Fibroblast of skin of scalp (primary cell): ENCODE results near the gene B3GALNT1.
"Not testable (repeated sequence)": the region's sequence is repeated elsewhere in the genome, so short reads cannot be mapped to it uniquely, and the experiment has no call there.

Experiments used
- DNase-seq: peaks from one replicate; pipeline ENCODE4 v3.0.0-alpha.2; 2013

B3GALNT1 gene

GRCh38 chr3:161073181-161073580 is 32.0 kb downstream of the B3GALNT1 start:
- DNase-seq, result no peak

DNA sequence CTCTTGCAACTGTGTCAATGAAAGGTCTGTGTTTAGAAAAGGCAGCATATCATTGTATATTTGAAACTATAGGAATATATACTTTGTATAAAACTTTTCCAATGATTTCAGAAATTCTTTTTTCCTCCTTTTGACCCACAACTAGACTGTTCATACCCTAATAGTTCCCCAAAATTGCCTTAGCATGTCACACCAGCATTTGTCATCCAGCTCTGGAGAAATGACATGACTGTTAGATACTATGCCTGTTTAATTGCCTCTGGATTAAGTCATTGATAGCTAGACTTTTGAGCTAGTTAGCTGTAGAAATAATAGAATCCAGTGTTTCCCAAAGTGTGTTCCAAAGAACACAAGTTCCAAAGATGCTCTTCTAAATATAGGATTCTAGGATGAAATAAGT is 32.4 kb downstream of the B3GALNT1 start:
- DNase-seq, result no peak

- no peak for DNase-seq
Observed at GRCh38 chr3:161072211-161072621, 32.9 kb downstream of the B3GALNT1 start.

GRCh38 chr3:161070980-161071663 is 34.0 kb downstream of the B3GALNT1 start:
- no peak for DNase-seq

- no peak for DNase-seq
Observed at GRCh38 chr3:161070252-161070930, 34.8 kb downstream of the B3GALNT1 start.

DNA sequence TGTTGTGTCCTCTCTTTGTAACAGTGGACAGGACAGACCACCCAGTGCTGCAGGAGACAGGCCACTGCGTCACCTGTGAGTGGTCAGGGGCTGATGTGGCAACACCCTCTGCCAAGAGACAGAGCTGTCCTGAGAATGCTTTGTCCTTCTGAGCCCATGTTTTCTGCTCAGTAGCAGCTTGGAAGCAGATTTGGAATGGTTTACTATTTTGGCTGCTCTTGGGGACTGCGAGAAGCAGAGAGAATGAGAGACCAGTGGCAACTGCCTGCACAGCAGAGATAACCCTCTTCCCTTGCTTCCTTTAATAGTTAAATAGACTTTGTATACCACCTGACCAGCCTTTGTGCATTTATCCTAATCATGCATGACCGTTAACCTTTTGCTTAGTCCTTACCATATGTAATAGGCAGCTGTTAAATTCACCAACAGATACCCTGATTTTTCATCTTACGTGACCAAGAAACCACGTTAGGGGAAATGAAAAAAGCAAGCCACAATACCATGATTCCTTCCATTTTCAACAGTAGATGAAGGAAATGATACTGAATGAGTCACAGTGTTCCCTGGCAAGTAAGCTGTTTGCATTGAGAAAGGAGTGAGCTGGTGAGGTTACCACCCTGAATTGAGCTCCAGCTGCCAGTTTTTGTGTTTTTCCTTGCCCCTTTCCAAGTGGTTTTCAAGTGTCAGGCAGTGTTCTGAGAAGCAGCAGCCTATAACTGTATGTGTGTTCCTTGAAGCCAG is 35.5 kb downstream of the B3GALNT1 start:
- DNase-seq, result peak; percentile 49

- no peak for DNase-seq
Observed at GRCh38 chr3:161067335-161067734, 37.8 kb downstream of the B3GALNT1 start.

GRCh38 chr3:161066930-161067329 is 38.2 kb downstream of the B3GALNT1 start:
- DNase-seq, result no peak

DNA sequence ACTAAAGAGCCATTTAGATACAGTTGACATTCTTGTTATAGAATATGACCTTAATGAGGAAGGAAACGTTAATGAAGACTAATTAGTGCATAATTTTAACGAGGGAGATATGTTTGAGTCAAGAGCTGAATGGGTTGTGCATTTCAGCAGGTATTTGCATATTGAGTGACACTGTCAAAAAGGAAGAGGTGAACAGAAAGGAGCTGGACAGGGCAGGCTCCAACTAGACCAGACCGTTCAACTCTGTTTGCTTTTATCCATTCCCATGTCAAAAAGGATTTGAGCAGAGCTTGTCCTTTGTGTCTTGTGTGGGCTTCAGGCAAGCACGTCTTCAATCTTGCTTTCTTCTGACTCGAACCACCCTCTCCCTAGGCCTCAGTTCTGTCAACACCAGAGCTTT is 40.7 kb downstream of the B3GALNT1 start:
- DNase-seq, result no peak

DNA sequence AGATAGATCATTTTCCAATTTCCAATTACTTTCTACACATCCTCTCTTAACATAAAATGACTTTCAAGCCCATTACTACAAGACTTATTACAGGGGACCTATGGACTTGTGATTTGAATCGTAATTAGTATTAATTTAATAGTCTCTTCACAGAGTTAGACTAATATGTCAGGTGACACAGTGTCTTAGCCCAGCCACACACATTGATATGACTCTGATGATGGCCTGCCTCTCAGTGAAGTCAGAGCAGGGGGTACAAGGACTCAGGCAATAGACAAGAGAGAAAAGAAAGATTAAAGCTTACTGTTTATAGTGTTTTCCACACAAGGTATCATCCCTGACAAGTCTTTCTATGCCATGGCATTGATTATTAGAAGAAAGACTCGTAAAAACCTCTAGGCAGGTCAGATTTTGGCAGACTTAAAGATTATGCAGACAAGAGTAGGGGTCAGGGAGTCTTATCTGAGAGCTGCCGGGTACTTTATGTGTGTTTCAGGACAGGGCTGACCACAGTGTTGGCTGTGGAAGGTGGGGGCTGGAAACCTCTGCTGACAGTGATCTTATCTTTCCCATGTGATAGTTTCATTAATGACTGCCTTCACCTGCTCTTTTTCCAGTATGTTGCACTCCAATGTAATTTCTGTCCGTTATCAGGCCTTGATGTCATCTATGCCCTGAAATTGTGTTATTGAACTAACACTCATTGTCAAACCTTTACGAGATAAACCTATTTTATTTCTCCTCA is 50.1 kb downstream of the B3GALNT1 start:
- DNase-seq, result no peak

GRCh38 chr3:161051856-161052255 is 53.3 kb downstream of the B3GALNT1 start:
- DNase-seq, result no peak

GRCh38 chr3:161050935-161051334 is 54.2 kb downstream of the B3GALNT1 start:
- no peak for DNase-seq

DNA sequence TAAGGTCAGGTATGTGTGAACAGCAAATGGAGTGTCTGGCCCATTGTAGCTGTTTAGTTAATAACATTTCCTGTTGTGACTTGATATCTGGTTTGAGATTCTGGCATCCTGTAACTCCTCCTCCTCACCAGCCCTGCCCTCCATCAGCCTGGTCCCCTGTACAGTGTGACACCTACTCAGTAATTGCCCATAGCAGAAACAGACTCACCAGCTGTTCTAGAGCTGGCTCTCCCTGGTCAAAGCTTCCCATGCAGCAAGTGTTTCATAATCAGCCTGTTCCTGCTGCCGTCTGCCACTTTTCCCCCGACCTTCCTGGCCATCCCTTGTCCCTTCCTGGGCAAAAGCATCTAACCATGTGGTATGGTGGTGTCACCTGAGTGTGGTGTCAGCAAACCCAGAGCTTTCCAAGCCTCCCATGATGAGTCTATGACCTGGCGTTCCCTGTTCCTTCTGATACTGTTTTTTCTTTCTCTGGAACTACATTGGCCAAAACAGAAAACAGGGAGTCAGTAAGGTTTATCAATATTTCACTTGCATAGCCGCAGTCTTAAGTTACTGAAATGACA is 55.4 kb downstream of the B3GALNT1 start:
- no peak for DNase-seq

DNA sequence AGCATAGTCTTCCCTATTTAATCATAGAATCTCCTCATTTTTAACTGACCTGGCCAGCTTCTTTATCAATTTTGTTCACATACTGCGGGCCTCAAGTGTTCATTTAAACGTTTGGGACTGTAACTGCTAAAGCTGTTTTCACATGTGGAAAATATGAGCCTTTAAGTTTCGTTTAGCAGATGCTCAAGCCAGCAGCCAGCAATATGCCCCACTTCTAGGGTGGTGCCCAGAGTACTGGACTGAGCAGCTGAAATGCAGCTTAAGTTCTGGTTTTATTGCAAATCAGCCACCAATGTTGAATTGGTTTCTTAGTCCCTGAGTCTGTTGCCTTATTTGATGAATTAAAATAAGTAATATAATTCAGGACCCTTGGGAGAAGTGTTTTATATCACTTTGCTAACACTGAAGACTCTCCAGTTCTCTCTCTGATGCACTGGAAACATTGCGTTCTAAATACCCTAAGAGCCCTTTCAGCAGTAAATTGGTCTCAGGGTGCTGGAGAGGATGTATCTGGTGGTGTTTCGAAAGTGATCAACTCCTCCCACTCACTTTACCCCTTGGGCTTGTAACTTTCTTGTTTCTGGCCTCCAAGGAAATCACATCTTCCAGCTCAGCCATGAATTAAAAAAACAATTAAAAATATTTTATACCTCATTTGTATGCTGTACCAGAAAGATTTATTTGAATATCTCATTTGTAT is 61.7 kb downstream of the B3GALNT1 start:
- no peak for DNase-seq

- no peak for DNase-seq
Observed at GRCh38 chr3:161042023-161042501, 63.1 kb downstream of the B3GALNT1 start.

- DNase-seq, result peak; percentile 27
Observed at GRCh38 chr3:161038725-161039124, 66.4 kb downstream of the B3GALNT1 start.

DNA sequence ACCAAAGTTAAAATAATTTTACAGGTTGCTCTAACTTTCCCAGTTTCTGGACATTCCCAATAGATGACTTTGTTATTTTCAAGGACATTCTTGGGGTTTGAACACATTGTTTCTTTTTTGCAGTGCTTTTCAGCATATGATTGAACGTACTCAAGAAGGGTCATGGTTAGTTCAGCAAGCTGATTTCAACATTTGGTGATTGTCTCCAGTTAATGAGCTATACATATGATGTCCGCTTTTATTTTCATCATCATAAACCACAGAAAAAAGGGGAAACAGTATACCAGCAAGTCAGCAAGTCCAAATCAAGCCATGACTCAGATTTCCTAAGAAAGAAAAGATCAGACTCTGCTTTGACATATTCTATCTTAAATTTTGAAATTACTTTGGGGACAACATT is 69.4 kb downstream of the B3GALNT1 start:
- DNase-seq, result peak; percentile 34

- not testable (repeated sequence) for DNase-seq
Observed at GRCh38 chr3:161034913-161035550, 70.1 kb downstream of the B3GALNT1 start.
